IMR-90 (cell line): ENCODE data around the gene SF3A2. TPM values are rescaled to one million over a fixed set of nuclear protein-coding genes. Genes with fewer than 3 reads are reported as not detected.

Experiments
- ATAC-seq: fragments of 200-7000 bp; cut with Tn5 transposase; 2 replicates; pipeline ENCODE4 v1.9.1; 2020; ENCODE audit warnings: low read depth, mild to moderate bottlenecking, moderate library complexity
- BruUV-seq: library from RNA; stranded (reverse); fragments of 400-500 nt; replicated peaks from 2 replicates; lab custom pipeline; 2021; lab: Mats Ljungman, UMichigan
- CTCF ChIA-PET: fragments of 300-600 bp; formaldehyde crosslinking; extraction: SDS; loops from one replicate; lab custom pipeline; 2021; ENCODE audit warnings: antibody characterized with exemption; lab: Yijun Ruan, JAX
- POLR2A ChIA-PET: fragments of 300-600 bp; sonication (Branson Sonifier 250); formaldehyde crosslinking; loops from one replicate; lab custom pipeline; 2022; ENCODE audit warnings: antibody characterized with exemption; ENCODE audit not compliant: unreplicated experiment; lab: Charles Lee
- DNase-seq: peaks from one replicate; pipeline ENCODE4 v3.0.0; 2013
- H2AFZ ChIP-seq: replicated peaks from 2 replicates; pipeline ENCODE3; 2013; ENCODE audit warnings: low read length, mild to moderate bottlenecking; ENCODE audit not compliant: poor library complexity
- H2AK5ac ChIP-seq: 2 replicates; pipeline ENCODE4 v1.6.1; 2013; ENCODE audit warnings: low read depth, low read length, inconsistent platforms
- H2AK9ac ChIP-seq: replicated peaks from 2 replicates; pipeline ENCODE3; 2013; ENCODE audit warnings: mild to moderate bottlenecking, low read depth, low read length, moderate library complexity; ENCODE audit not compliant: poor library complexity
- H2BK120ac ChIP-seq: 2 replicates; pipeline ENCODE4 v1.6.1; 2013; ENCODE audit warnings: low read depth, low read length, inconsistent platforms
- H2BK15ac ChIP-seq: 3 replicates; pipeline ENCODE4 v1.6.1; 2013; ENCODE audit warnings: low read depth, low read length, inconsistent platforms
- H2BK20ac ChIP-seq: 2 replicates; pipeline ENCODE4 v1.6.1; 2013; ENCODE audit warnings: low read depth, mild to moderate bottlenecking, inconsistent platforms, low read length, moderate library complexity
- H2BK5ac ChIP-seq: 2 replicates; pipeline ENCODE4 v1.6.1; 2013; ENCODE audit warnings: mild to moderate bottlenecking, low read depth, low read length, inconsistent platforms; ENCODE audit not compliant: poor library complexity, severe bottlenecking
- H3K14ac ChIP-seq: replicated peaks from 2 replicates; pipeline ENCODE4 v1.6.1; 2013; ENCODE audit warnings: low read depth, low read length, inconsistent platforms
- H3K18ac ChIP-seq: 2 replicates; pipeline ENCODE4 v1.6.1; 2013; ENCODE audit warnings: low read depth, low read length, control low read depth
- H3K23ac ChIP-seq: 2 replicates; pipeline ENCODE4 v1.6.1; 2013; ENCODE audit warnings: low read depth, low read length, inconsistent platforms
- H3K27ac ChIP-seq: 2 replicates; pipeline ENCODE4 v1.5.1; 2013; ENCODE audit warnings: mild to moderate bottlenecking, control low read depth, low read length; ENCODE audit not compliant: insufficient read depth
- H3K27me3 ChIP-seq: 2 replicates; pipeline ENCODE4 v1.6.1; 2013; ENCODE audit warnings: low read length; ENCODE audit not compliant: control insufficient read depth, insufficient read depth
- H3K36me3 ChIP-seq: 2 replicates; pipeline ENCODE4 v1.6.1; 2013; ENCODE audit warnings: low read length, mixed read lengths; ENCODE audit not compliant: control insufficient read depth, insufficient read depth
- H3K4ac ChIP-seq: 2 replicates; pipeline ENCODE4 v1.6.1; 2013; ENCODE audit warnings: low read depth, low read length, inconsistent platforms
- H3K4me1 ChIP-seq: 2 replicates; pipeline ENCODE4 v1.6.1; 2013; ENCODE audit warnings: low read length, mixed read lengths; ENCODE audit not compliant: control insufficient read depth, insufficient read depth
- H3K4me2 ChIP-seq: 2 replicates; pipeline ENCODE4 v1.6.1; 2013; ENCODE audit warnings: low read depth, mild to moderate bottlenecking, control low read depth, low read length, moderate library complexity
- H3K4me3 ChIP-seq: 2 replicates; pipeline ENCODE4 v1.5.1; 2013; ENCODE audit warnings: low read depth, mild to moderate bottlenecking, control low read depth, low read length, moderate library complexity; ENCODE audit not compliant: insufficient read depth
- H3K56ac ChIP-seq: 2 replicates; pipeline ENCODE4 v1.6.1; 2013; ENCODE audit warnings: low read length, inconsistent platforms; ENCODE audit not compliant: insufficient read depth; ENCODE audit errors: extremely low read depth
- H3K79me1 ChIP-seq, 2 experiments: 2 replicates each; pipeline ENCODE4 v1.6.1; 2013; ENCODE audit warnings: low read length in 2 of 2, inconsistent platforms in 1 of 2, low read depth in 1 of 2
- H3K9ac ChIP-seq: 2 replicates; pipeline ENCODE4 v1.6.1; 2013; ENCODE audit warnings: low read depth, low read length, control low read depth
- H3K9me1 ChIP-seq: 2 replicates; pipeline ENCODE4 v1.6.1; 2013; ENCODE audit warnings: low read length, inconsistent platforms; ENCODE audit not compliant: insufficient read depth
- H3K9me3 ChIP-seq: 2 replicates; pipeline ENCODE4 v1.6.1; 2013; ENCODE audit warnings: low read length; ENCODE audit not compliant: control insufficient read depth, insufficient read depth
- H4K20me1 ChIP-seq: 2 replicates; pipeline ENCODE4 v1.6.1; 2013; ENCODE audit warnings: low read length, inconsistent platforms; ENCODE audit not compliant: insufficient read depth
- H4K5ac ChIP-seq: 2 replicates; pipeline ENCODE4 v1.6.1; 2013; ENCODE audit warnings: mild to moderate bottlenecking, low read depth, low read length, control low read depth
- H4K8ac ChIP-seq, 2 experiments: 2 replicates each; pipeline ENCODE4 v1.6.1; 2013; ENCODE audit warnings: low read depth in 2 of 2, low read length in 2 of 2, control low read depth in 1 of 2, inconsistent platforms in 1 of 2
- H4K91ac ChIP-seq: 2 replicates; pipeline ENCODE4 v1.6.1; 2013; ENCODE audit warnings: low read depth, low read length, inconsistent platforms; ENCODE audit not compliant: insufficient read depth
- CHD1 ChIP-seq: IDR thresholded peaks from 2 replicates; pipeline ENCODE4 v1.6.1; 2012; ENCODE audit warnings: low read depth, low read length, improper control_type of control experiment
- MXI1 ChIP-seq: IDR thresholded peaks from 2 replicates; pipeline ENCODE4 v1.6.1; 2012; ENCODE audit warnings: low read depth, mild to moderate bottlenecking, low read length, moderate library complexity, borderline replicate concordance
- RCOR1 ChIP-seq: IDR thresholded peaks from 2 replicates; pipeline ENCODE4 v1.6.1; 2012; ENCODE audit warnings: mild to moderate bottlenecking, low read length, improper control_type of control experiment; ENCODE audit not compliant: insufficient replicate concordance
- SMC3 ChIP-seq: fragments of 150-350 bp; IDR thresholded peaks from 2 replicates; pipeline ENCODE4 v1.6.1; 2016; ENCODE audit warnings: low read depth, mild to moderate bottlenecking, antibody characterized with exemption, low read length, moderate library complexity
- WGBS, 2 experiments: methylation state at CpG; one replicate each; pipeline versions ENCODE4 v1.1.5 to v1.1.7; 2013; ENCODE audit warnings: missing lambda C conversion rate in 2 of 2; ENCODE audit not compliant: insufficient read length in 1 of 2; ENCODE audit errors: extremely low coverage in 2 of 2; 5-methylcytosine and 5-hydroxymethylcytosine counted together
- dilution Hi-C: fragments of 300-500 bp; cut with HindIII; formaldehyde crosslinking; loops from one replicate; pipeline ENCODE4 v1.14.3; 2018; ENCODE audit warnings: low sequenced_read_pairs; ENCODE audit not compliant: unreplicated experiment
- in situ Hi-C: fragments of 300-500 bp; cut with MboI; formaldehyde crosslinking; loops from 3 replicates; pipeline ENCODE4 v1.14.3; 2019; ENCODE audit warnings: low sequenced_read_pairs, inconsistent platforms, mixed read lengths
- intact Hi-C: fragments of 100-400 bp; cut with micrococcal nuclease; formaldehyde crosslinking; loops from 2 replicates; pipeline ENCODE4 v1.10.0; 2022
- polyA plus RNA-seq, 3 experiments: library from polyadenylated mRNA; depleted of rRNA; stranded (reverse); fragments of >200 nt; gene quantifications; 2 replicates each; pipeline ENCODE4 v1.2.3, GENCODE V29; 2012; ENCODE audit warnings: low replicate concordance in 1 of 3
- total RNA-seq: library from RNA; depleted of rRNA; stranded (reverse); fragments of >200 nt; gene quantifications from 2 replicates; pipeline ENCODE4 v1.2.3, GENCODE V29; 2012

The SF3A2 gene
- total and polyA plus RNA-seq, 2 of the 4 experiments (the other 2 are of a cell fraction) = 4.8 to 34.5 TPM

- peak; percentile 64 for TF ChIP-seq SMC3
Measured at GRCh38 chr19:2274931-2275535, 38.4 kb downstream of the SF3A2 start (continued).

- DNase-seq (no peak), ATAC-seq (no peak)
- Histone ChIP-seq H3K4me1 (peaks cover 14% of the 10 kb centered on the region), H2BK20ac (no peak overlapping the region), H2AFZ (peak overlapping the region; percentile 21), H2BK120ac (no peak overlapping the region), H3K9me1 (no peaks in the 10 kb centered on the region; the same call in 1 of the 2 replicates), H3K9ac (no peak overlapping the region), H3K56ac (no peak overlapping the region), H3K4me2 (no peak overlapping the region), H3K23ac (no peak overlapping the region), H4K20me1 (peaks cover 63% of the 10 kb centered on the region), H3K14ac (no peak overlapping the region), H3K79me1 (peaks cover 7 to 42% of the 10 kb centered on the region in 2 experiments), H3K9me3 (no peaks in the 10 kb centered on the region), H2BK5ac (no peak overlapping the region), H2BK15ac (no peak overlapping the region), H4K5ac (no peak overlapping the region), H3K27ac (no peak overlapping the region), H3K4ac (no peak overlapping the region), H2AK5ac (no peak overlapping the region), H3K36me3 (peaks cover 34% of the 10 kb centered on the region), H3K18ac (no peak overlapping the region), H3K4me3 (no peak overlapping the region), H3K27me3 (no peaks in the 10 kb centered on the region), H4K8ac (no peak overlapping the region), H4K91ac (no peak overlapping the region), H2AK9ac (peak overlapping the region; percentile 42)
- 74% methylated on average over 54 of the region's 74 CpGs; no CpG with 5 or more reads in 1 of the 2 experiments for WGBS, 2 experiments
- ChIA-PET CTCF (no interaction called here), POLR2A (no interaction called here)
- intact Hi-C loops = loop anchor here (1.0 kb wide), 1 partner anchor 115 kb away; no protein-coding TSS in a partner anchor
- dilution Hi-C loops = no loop called here
- in situ Hi-C loops = loop anchor here (10.0 kb wide), 1 partner anchor 339 kb away; no protein-coding TSS in a partner anchor
- no peak for TF ChIP-seq RCOR1
- TF ChIP-seq CHD1 = no peak
- no peak for TF ChIP-seq MXI1
- no TSS peak for BruUV-seq
Measured at GRCh38 chr19:2275588-2276428, 39.2 kb downstream of the SF3A2 start.
